GM12878 (cell line): ENCODE data around the gene ACER3. TPM values are rescaled to one million over a fixed set of nuclear protein-coding genes. Genes with fewer than 3 reads are reported as not detected.

Experiments used
- ATAC-seq: fragments of 200-7000 bp; cut with Tn5 transposase; 3 replicates; pipeline ENCODE4 v1.9.1; 2020; ENCODE audit warnings: mild to moderate bottlenecking, moderate library complexity
- BruUV-seq: library from RNA; stranded (reverse); fragments of 400-500 nt; replicated peaks from 2 replicates; lab custom pipeline; 2021; lab: Mats Ljungman, UMichigan
- CTCF ChIA-PET: fragments of 300-600 bp; sonication (Branson Sonifier 250); formaldehyde crosslinking; extraction: SDS; loops from one replicate; lab custom pipeline; 2021; ENCODE audit warnings: inconsistent platforms; lab: Yijun Ruan, JAX
- POLR2A ChIA-PET: fragments of 350-600 bp; formaldehyde crosslinking; extraction: SDS; loops from one replicate; lab custom pipeline; 2021; ENCODE audit warnings: inconsistent platforms; lab: Charles Lee
- RAD21 ChIA-PET: fragments of 300-600 bp; sonication (Branson Sonifier 250); formaldehyde crosslinking; loops from one replicate; lab custom pipeline; 2023; ENCODE audit warnings: antibody characterized with exemption; ENCODE audit not compliant: unreplicated experiment; lab: Charles Lee
- SMC1A ChIA-PET: fragments of 300-600 bp; sonication (Branson Sonifier 250); formaldehyde crosslinking; loops from one replicate; lab custom pipeline; 2023; ENCODE audit not compliant: unreplicated experiment, uncharacterized antibody; lab: Charles Lee
- DNase-seq: peaks from one replicate; pipeline ENCODE4 v3.0.0-alpha.2; 2011; ENCODE audit warnings: low read depth, low spot score
- FAIRE-seq: peaks from 3 replicates; lab custom pipeline; 2011; peaks lifted over from hg19 to GRCh38; lab: Jason Lieb, UNC
- H2AFZ ChIP-seq: 2 replicates; pipeline ENCODE4 v1.6.0; 2011; ENCODE audit warnings: low read depth, low read length, control low read depth; ENCODE audit not compliant: control insufficient read depth
- H3K27ac ChIP-seq: 2 replicates; pipeline ENCODE4 v1.5.1; 2011; ENCODE audit warnings: control low read depth; ENCODE audit not compliant: control insufficient read depth, insufficient read depth
- H3K27me3 ChIP-seq, 2 experiments: replicated peaks in 1 of 2; 2 replicates each; pipeline versions ENCODE4 v1.6.0 to v1.6.1; 2011; ENCODE audit warnings: low read length in 1 of 2; ENCODE audit not compliant: control insufficient read depth in 2 of 2, insufficient read depth in 2 of 2
- H3K36me3 ChIP-seq, 2 experiments: 2 replicates each; pipeline ENCODE4 v1.5.1; 2011; ENCODE audit warnings: low read length in 1 of 2; ENCODE audit not compliant: control insufficient read depth in 2 of 2, insufficient read depth in 2 of 2
- H3K4me1 ChIP-seq: 2 replicates; pipeline ENCODE4 v1.6.1; 2011; ENCODE audit warnings: mild to moderate bottlenecking, low read length, moderate library complexity, mixed read lengths; ENCODE audit not compliant: control insufficient read depth, insufficient read depth
- H3K4me2 ChIP-seq: 2 replicates; pipeline ENCODE4 v1.6.0; 2011; ENCODE audit warnings: control low read depth; ENCODE audit not compliant: control insufficient read depth, insufficient read depth
- H3K4me3 ChIP-seq: fragments of 200-600 bp; sonication (generic); 2 replicates; pipeline ENCODE4 v1.5.1; 2016
- H3K79me2 ChIP-seq: 2 replicates; pipeline ENCODE4 v1.6.0; 2011; ENCODE audit warnings: low read length; ENCODE audit not compliant: control insufficient read depth, insufficient read depth
- H3K9ac ChIP-seq: 2 replicates; pipeline ENCODE4 v1.8.0; 2011; ENCODE audit warnings: low read length, control low read depth, mixed read lengths; ENCODE audit not compliant: control insufficient read depth, insufficient read depth
- H3K9me3 ChIP-seq: replicated peaks from 3 replicates; pipeline ENCODE4 v1.5.1; 2011; ENCODE audit warnings: mild to moderate bottlenecking, low read length; ENCODE audit not compliant: control insufficient read depth, insufficient read depth
- H4K20me1 ChIP-seq: 2 replicates; pipeline ENCODE4 v1.6.0; 2011; ENCODE audit not compliant: control insufficient read depth, insufficient read depth
- ATF3 ChIP-seq: IDR thresholded peaks from 2 replicates; pipeline ENCODE4 v1.6.1; 2011; ENCODE audit warnings: low read depth, mild to moderate bottlenecking, low read length, moderate library complexity, borderline replicate concordance; ENCODE audit errors: extremely low read depth
- CBFB ChIP-seq: IDR thresholded peaks from 2 replicates; pipeline ENCODE4 v1.6.1; 2016; ENCODE audit warnings: antibody characterized with exemption, low read depth
- E2F8 ChIP-seq: fragments of 450-650 bp; IDR thresholded peaks from 2 replicates; pipeline ENCODE4 v1.6.1; 2018; ENCODE audit warnings: mild to moderate bottlenecking, low read depth, moderate library complexity; ENCODE audit not compliant: partially characterized antibody
- GABPA ChIP-seq: IDR thresholded peaks from 2 replicates; pipeline ENCODE4 v1.6.1; 2014; ENCODE audit warnings: antibody characterized with exemption, low read depth, mild to moderate bottlenecking, inconsistent platforms
- HDAC6 ChIP-seq: fragments of 200-600 bp; sonication (generic); IDR thresholded peaks from one replicate; pipeline ENCODE4 v1.8.0; 2017; ENCODE audit warnings: antibody characterized with exemption; ENCODE audit not compliant: unreplicated experiment
- JUND ChIP-seq: IDR thresholded peaks from 2 replicates; pipeline ENCODE4 v1.6.1; 2012; ENCODE audit warnings: low read depth, mild to moderate bottlenecking, low read length, improper control_type of control experiment, moderate library complexity
- MYB ChIP-seq: fragments of 150-350 bp; IDR thresholded peaks from 2 replicates; pipeline ENCODE4 v1.6.1; 2014; ENCODE audit warnings: mild to moderate bottlenecking, low read depth, low read length, borderline replicate concordance
- NR2F1 ChIP-seq: fragments of 450-650 bp; conservative IDR thresholded peaks from 2 replicates; pipeline ENCODE4 v1.6.1; 2017; ENCODE audit warnings: mild to moderate bottlenecking
- STAT3 ChIP-seq: IDR thresholded peaks from 2 replicates; pipeline ENCODE4 v1.6.1; 2011; ENCODE audit warnings: low read depth, low read length, improper control_type of control experiment
- USF2 ChIP-seq: IDR thresholded peaks from 2 replicates; pipeline ENCODE4 v1.6.1; 2011; ENCODE audit warnings: low read depth, low read length, improper control_type of control experiment, borderline replicate concordance
- WGBS: methylation state at CpG from one replicate; pipeline ENCODE4 v1.1.6; 2016; ENCODE audit warnings: low lambda C conversion rate; ENCODE audit not compliant: insufficient replicate concordance, insufficient coverage; ENCODE audit errors: missing lambda C conversion rate; 5-methylcytosine and 5-hydroxymethylcytosine counted together
- in situ Hi-C: fragments of 300-500 bp; cut with MboI; formaldehyde crosslinking; loops from 9 replicates; pipeline ENCODE4 v1.14.3; 2018; ENCODE audit warnings: mixed read lengths
- intact Hi-C: fragments of 100-400 bp; cut with micrococcal nuclease; formaldehyde crosslinking; loops from one replicate; pipeline ENCODE4 v1.14.2; 2022; ENCODE audit not compliant: unreplicated experiment
- polyA plus RNA-seq, 11 experiments: library from polyadenylated mRNA; depleted of rRNA in 4 of 11; unstranded in 6 of 11; stranded (reverse) in 5 of 11; fragments of >200 nt; fragmentation: Nextera tagmentation in 4 of 11; fragmentation: Illumina TruSeq in 1 of 11; extraction: Ambion mirVana in 4 of 11; extraction: Trizol in 1 of 11; gene quantifications; 1 replicate in 1 of 11; 2 replicates in 10 of 11; pipeline versions ENCODE4 v1.2.1 to v1.2.3, GENCODE V29; 2011 to 2016; ENCODE audit warnings: inconsistent platforms in 2 of 11, missing spikeins in 2 of 11, low read depth in 1 of 11
- total RNA-seq, 4 experiments: library from RNA; depleted of rRNA in 3 of 4; stranded (reverse); fragments of >200 nt in 3 of 4; fragmentation: Illumina TruSeq in 1 of 4; extraction: Trizol in 1 of 4; gene quantifications; 2 replicates each; pipeline versions ENCODE4 v1.2.1 to v1.2.3, GENCODE V29; 2013 to 2021

ACER3 gene
- total and polyA plus RNA-seq, 10 of the 15 experiments (the other 5 are each of a cell fraction or from before 2014, with no cell fraction given) = 2.8 to 17.4 (median 10.3) TPM

- ChIA-PET CTCF (interaction anchor here (0.5 to 7.7 kb wide), 75 partner anchors 8 to 1075 kb away, joined by 3 to 229 read pairs (median 6); partner anchors contain the start of genes B3GNT6, INTS4 and OMP), SMC1A (interaction anchor here (0.7 to 6.0 kb wide), 26 partner anchors 12 to 267 kb away, joined by 3 to 88 read pairs (median 4); partner anchors contain the start of gene B3GNT6), RAD21 (interaction anchor here (0.7 to 7.5 kb wide), 25 partner anchors 8 to 629 kb away, joined by 3 to 84 read pairs (median 5); partner anchors contain the start of gene B3GNT6), POLR2A (no interaction called here)
- H3K36me3 ChIP-seq = no peaks in the 10 kb centered on the region
- no peak overlapping the region for H2AFZ ChIP-seq
- intact Hi-C loops = loop anchor here (1.0 to 2.0 kb wide), 3 partner anchors 109 to 185 kb away; no protein-coding TSS in a partner anchor
- H3K27ac ChIP-seq = no peak overlapping the region
- no peaks in the 10 kb centered on the region for H3K27me3 ChIP-seq
- H4K20me1 ChIP-seq = no peaks in the 10 kb centered on the region
- 41% methylated on average over 1 of the region's 1 CpG for WGBS
- no peak overlapping the region for H3K9ac ChIP-seq
- H3K9me3 ChIP-seq = no peaks in the 10 kb centered on the region
- in situ Hi-C loops = loop anchor here (5.0 kb wide), 1 partner anchor 107 kb away; no protein-coding TSS in a partner anchor
- no peak for TF ChIP-seq NR2F1
- TF ChIP-seq ATF3 = no peak
- TF ChIP-seq JUND = no peak
- no peak for TF ChIP-seq CBFB
- no peak for TF ChIP-seq E2F8
- no peak for TF ChIP-seq MYB
- no peak for TF ChIP-seq USF2
- TF ChIP-seq HDAC6 = no peak
- TF ChIP-seq GABPA = no peak
- no peak for TF ChIP-seq STAT3
- H3K4me3 ChIP-seq = no peak overlapping the region
- H3K4me2 ChIP-seq = no peak overlapping the region
- no peaks in the 10 kb centered on the region for H3K79me2 ChIP-seq
- DNase-seq (no peak), ATAC-seq (no peak), FAIRE-seq (no peak)
- BruUV-seq = no TSS peak
- no peaks in the 10 kb centered on the region for H3K4me1 ChIP-seq
These were observed 58.7 kb downstream of the ACER3 start for GRCh38 chr11:76919467-76919866.
